ENCODE results near the gene CEBPZ.

GRCh38 chr2:37219046-37219445, 12.3 kb downstream of the CEBPZ start:
- TF ChIP-seq POLR2AphosphoS5 (IDR thresholded peaks at IDR 0.05; ENCODE audit: low read depth, low read length) = no peak
- TF ChIP-seq POLR2A (IDR thresholded peaks at IDR 0.05; ENCODE audit: low read depth, low read length) = no peak

Measured in GM12892 (cell line).